NCI-H1417 (cell line): ENCODE measurements around the gene PPP1R7.
A peak's percentile ranks its signal among the peaks of the same experiment; 100 is the strongest.

Experiments
- DNase-seq, 3 experiments: peaks; one replicate each; lab custom pipeline; 2025; lab: John Stamatoyannopoulos, UW

Gene PPP1R7

DNA sequence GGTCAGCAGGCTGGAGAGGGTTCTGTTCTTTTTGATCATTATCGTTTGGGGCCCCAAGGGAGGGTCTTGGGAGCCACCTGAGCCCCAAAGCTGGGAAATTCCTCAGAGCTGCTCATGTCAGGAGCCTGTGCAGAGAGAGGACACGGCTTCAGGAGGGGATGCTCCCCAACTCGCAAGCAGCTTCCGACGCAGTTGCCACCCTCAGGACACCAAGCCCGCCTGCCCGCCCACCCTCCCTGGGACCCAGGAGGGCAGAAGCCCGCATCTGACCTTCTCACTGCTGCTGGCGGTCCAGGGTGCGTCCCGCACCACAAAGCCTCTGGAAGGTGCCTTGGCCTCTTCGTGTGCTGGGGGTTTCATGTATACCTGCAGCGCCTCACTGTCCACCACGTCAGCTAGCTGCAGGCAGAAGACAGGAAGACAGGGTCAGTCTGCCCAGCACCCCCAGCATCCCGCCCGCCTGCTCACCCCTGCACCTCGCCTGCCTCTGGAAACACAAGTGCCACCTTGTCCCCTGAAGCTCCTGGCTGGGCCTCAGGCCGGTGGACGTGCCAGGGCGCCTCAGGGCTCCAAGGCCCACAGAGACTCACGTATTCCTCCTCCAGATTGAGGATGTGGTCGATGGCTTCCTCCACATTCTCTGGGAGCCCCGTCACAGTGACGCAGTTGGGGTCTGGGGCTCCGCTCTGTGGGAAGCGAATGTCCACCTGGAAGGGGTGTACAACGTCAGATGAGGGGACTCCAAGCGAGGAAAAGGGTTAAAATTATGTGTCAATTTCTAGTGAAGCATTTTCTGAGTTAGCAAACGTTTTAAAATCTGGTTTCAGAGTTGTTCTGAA lies 79.5 kb downstream of the PPP1R7 start:
- DNase-seq, result no peak

DNA sequence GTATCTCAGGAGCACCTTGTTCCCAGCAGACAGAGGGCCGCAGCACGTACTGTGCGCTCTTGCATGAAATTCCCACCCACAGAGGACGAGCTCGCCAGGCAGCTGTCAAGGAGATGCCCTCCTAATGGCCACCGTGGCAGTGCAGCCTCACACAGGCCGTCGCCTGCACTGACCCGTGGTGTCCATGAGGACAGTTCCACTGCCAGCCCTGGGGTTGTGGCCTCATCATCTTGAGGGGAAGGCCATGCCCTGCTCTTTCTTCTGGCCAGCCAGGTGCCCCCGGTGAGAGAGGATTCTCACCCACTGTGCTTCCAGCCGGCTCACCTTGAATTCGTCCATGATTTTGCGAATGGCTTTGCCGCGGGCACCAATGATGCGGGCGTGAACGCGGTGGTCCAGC lies 80.2 kb downstream of the PPP1R7 start:
- no peak for DNase-seq

DNA sequence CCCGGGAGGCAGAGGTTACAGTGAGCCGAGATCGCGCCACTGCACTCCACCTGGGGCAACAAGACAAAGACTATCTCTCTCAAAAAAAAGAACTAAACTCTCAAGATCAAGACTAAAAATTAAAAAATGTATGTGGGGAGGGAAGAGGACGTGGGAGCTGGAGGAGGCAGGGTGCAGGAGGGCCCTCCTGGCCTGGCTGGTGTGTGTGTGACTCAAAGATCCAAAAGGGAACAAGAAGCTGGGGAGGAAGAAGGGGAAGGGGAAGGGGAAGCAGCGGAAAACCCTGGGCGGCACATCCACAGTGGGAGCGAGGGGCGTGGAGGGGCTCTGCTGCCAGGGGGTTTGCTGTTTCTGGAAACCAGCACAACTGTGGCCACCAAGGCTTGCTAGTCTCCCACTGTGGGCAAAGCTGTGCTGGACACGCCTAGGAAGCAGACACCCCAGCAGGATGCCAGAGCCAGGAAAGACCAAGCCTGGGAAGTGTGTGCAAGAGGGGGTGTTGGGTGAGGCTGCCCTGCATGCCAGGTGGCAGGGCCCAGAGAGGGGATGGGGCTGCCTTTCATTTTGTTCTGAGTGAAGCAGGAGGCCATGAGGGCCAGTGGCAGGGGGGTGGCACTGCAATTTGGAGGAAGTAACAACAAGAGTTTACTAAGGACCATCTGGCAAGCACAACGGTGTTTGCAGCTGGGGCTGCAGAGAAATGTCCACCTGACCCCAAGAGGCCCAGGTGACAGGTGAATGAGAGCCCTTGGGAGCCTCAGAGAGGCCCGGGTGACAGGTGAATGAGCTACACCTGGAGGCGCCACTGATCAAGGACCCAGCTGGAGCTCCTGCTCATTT lies 82.7 kb downstream of the PPP1R7 start:
- peak; percentile 8 to 54 (median 19) for DNase-seq
